NCI-H345 treated with DMSO at 0.1 percent for 48 hours (cell line): ENCODE measurements around the gene ATP6V0A1.
"Not testable (repeated sequence)": the region's sequence is repeated elsewhere in the genome, so short reads cannot be mapped to it uniquely, and the experiment has no call there.

Experiments used
- DNase-seq: peaks from one replicate; lab custom pipeline; 2025; ENCODE audit not compliant: unreplicated experiment; lab: John Stamatoyannopoulos, UW

ATP6V0A1 gene

DNA sequence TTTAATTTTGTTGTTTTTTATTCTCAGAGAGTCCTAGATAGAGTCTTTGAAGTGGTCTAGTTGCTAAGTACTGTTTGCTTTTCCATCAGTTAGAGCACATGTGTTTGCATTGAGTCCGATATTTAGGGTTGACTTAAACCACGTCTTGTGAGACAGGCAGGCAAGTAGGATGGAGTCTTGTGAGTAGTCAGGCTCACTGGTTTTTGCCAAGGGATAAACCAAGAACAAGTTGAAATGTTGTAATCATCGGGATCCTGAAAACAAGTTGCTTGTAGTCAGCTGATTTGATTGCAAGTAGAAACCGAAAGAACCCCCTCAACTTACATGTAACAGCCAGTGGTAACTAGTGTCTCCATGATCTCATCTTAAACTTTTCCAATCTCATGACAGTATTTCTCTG is 17.2 kb downstream of the ATP6V0A1 start:
- DNase-seq: no peak

DNA sequence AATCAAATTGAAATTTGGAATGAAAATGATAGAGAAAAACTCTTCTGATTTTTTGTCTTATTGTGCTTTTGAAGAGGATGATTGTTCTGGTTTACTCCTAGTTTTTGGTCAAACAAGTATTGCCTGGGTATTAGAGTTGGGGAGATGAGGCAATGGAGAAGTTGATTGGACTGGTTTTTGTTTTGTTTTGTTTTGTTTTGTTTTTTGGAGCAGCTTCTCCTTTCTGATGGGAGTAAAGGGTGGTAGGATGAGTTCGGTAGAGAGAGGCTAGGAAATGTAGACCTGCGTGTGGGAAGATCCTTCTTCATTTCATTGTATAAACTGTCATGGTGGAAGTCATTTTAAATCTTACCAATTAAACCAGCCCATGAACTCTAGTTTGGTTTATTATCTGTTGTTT is 17.7 kb downstream of the ATP6V0A1 start:
- DNase-seq: no peak

DNA sequence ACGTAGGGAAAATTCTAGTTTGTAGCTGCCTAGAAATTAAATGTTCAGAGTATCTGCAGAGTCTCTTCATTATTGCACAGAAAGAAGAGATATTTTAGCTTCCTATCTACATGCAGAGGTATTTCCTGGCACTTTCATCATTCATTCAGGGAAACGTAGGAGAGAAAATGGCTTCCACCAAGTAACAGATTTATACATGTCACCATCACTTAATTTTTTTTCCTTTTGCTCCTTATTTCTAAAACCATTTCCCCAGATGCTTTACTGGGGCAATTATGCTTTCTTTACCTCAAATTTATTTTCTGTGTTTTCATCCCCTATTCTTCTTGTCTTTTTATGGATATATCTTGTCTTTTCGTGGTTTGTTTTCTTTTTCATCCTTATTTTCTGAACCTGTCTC is 18.5 kb downstream of the ATP6V0A1 start:
- DNase-seq: no peak

DNA sequence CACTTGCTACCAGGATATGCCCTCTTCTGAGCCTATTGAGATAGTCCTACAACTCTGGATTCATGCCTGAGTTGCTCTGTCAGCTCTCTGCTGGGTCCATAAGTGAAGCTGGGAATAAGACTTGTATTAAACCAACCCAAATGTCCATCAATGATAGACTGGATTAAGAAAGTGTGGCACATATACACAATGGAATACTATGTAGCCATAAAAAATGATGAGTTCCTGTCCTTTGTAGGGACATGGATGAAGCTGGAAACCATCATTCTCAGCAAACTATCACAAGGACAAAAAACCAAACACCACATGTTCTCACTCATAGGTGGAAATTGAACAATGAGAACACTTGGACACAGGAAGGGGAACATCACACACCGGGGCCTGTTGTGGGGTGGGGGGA is 19.1 kb downstream of the ATP6V0A1 start:
- not testable (repeated sequence) for DNase-seq

DNA sequence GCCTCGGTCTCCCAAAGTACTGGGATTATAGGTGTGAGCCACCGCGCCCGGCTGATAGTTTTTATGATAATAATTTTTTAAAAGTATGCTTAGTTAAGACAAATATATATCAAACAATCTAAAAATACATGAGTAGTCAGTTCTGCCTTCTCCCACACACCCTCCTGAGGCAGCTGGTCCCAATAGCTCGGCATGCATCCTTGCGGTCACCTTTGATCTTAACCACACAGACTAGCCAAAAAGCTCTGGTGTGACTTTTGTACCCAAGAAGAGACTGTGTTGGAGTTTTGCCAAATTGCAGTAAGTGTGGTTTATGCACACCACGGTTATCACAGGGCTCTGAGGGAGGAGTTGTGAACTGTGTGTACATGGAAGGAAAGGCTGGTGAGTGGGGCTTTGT is 25.6 kb downstream of the ATP6V0A1 start:
- DNase-seq: no peak

DNA sequence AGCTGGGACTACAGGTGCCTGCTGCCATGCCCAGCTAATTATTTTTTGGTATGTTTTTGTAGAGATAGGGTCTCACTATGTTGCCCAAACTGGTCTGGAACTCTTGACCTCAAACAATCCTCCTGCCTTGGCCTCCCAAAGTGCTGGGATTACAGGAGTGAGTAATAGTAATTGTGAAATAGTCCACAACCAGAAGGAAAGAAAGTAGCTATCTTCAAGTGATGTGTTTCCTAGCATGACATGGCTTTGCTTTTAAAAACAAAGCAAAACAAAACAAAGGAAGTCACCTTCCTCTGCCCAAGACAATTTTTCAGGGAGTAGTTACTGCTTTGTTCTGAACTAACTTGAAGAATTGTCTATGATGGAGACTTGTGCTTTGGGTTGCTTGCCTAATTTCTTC is 27.0 kb downstream of the ATP6V0A1 start:
- DNase-seq: no peak

DNA sequence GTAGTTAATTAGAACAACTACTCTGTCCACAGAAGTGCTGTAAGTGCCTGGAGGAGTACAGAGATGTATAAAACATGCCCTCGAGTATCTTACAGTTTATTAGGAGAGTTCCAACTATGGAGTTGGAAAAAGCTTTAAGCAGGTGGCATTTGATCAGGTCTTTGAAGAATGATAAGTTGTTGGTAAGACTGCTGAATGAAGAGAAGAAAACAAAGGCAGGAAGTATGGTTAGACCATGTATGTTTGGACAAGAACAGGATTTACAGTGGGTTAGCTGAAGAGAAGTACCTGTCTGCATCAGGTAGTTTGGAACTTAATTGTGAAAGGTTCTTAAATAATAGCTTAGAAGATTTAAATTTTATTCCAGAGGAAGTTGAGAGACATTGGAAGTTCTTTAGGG is 29.4 kb downstream of the ATP6V0A1 start:
- no peak for DNase-seq

DNA sequence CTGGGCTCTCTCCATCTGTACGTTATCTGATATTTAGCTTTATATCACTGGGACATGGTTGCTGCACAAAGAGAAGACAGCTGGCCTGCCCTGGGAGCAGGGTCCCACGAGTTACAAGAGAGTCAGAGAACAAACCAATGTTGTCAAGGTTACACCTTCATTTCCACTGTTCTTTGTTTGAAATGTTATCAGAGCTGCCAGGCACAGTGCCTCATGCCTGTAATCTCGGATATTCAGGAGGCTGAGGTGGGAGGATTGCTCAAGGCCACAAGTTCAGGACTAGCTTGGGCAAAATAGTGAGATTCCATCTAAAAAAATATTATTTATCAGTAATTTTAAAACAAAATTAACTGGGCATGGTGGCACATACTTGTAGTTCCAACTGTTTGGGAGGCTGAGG is 34.6 kb downstream of the ATP6V0A1 start:
- DNase-seq: no peak

DNA sequence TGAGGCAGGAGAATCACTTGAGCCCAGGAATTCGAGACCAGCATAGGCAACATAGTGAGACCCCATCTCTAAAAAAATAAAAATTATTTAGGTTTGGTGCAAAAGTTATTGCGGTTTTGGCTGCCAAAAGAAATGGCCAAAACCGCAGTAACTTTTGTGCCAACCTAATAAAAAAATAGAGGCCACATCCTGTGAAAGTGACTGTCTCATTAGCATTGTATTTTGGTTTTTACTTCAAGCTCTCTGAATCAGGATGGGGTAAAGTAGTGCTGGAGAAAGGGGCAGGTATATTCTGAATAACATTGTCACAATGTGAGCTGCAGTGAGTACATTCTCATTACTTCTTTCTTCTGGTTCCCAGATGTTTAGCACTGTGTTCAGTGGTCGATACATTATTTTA is 36.0 kb downstream of the ATP6V0A1 start:
- no peak for DNase-seq

DNA sequence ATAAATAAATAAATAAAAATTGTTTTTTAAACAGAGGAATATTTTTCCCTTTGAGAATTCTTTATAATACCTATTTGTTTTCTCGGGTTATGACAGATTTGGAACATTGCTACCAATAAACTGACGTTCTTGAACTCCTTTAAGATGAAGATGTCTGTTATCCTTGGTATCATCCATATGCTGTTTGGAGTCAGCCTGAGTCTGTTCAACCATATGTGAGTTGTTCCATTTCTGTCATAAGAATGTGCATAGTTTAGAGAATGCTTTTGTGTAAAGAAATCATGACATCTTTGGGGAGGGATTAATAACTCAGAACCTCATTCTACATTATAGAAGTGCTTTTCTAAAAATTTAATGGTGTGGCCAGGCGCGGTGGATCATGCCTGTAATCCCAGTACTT is 40.1 kb downstream of the ATP6V0A1 start:
- no peak for DNase-seq

DNA sequence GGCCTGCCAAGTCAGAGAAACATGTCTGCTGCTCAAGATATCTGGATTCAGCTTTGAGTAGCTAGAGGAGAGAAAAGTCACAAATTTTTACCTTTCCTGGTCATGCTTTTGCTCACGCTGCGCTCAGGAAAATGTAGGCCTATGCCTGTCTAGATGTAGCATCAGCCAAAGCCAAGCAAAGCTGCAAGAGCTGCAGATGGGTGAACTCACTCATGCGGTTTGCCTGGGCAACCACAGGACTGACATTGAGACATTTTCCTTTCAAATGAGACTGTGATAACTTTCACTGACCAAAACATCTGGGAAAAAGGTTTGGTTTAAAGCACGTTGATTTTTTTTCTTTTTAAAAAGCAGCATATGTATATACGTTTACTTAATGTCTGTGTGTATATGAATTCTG is 43.4 kb downstream of the ATP6V0A1 start:
- no peak for DNase-seq

DNA sequence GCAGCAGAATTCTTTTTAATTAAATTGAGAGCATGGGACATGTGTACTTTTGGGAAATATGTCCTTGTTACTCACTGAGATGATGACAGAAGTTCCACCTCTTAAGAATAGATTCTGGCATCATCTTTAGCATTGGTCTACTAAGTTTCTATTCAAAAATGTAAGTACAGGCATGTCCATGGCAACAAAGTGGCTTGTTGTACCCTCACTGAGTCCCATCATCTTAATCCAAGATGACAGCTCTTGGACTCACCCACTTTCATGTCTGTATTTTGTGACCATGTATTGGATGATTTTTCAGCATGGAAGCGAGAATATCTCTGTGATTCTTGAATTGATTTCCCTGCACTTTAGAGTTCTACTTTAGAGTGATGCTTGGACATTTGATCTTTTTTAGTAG is 44.2 kb downstream of the ATP6V0A1 start:
- DNase-seq: no peak

DNA sequence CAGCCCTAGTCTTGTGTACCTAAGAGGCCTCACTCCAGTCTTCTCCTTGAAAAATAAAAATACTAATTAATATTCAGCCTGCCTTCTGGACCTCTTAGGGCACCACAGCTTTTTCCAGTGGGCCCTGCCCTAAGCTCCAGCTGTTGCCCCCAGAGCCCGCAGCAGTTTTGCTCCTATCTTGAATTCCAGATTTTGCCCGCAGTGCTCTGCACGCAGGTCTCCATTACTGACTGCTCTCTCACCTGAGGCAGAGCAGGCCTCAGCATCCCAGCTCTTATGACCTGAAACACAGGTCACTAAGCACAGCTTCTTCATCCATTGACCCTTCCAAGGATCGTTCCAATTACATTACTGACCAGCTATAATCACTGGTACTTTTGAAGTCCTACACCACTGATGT is 49.0 kb downstream of the ATP6V0A1 start:
- no peak for DNase-seq

DNA sequence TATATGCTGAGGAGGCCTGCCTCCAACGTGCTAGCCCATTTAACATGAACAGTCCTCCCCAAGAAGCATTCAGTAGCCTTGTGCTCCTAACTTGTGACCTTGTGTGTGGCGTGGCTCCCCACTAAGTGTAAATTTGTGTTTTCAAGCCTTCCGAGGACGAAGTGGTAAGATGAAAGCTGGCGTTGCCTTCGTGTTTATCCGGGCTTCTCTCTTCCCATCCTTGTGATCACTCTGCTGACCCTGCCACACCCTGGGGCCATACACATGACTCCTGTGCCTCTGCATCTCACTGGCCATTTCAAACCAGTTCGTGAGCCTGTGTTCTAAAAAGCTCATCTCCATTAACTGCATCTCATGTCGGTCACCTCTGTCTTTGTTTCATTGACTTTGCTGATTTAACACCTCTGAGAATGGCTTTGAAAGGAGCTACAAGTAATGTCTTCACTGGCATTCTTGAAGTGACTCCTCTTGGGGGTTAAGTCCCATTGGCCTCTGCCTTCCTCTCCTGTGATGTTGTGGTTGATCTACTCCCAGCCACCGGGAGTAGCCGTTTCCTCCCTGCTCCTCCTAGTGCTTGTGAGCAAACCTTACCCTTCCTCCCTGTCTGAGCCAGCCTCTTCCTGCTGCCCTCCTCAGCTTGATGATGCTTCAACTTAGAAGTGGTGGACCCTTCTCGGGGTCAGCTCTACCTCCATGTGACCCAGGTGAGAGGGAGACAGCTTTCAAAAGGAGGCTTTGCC is 49.9 kb downstream of the ATP6V0A1 start:
- no peak for DNase-seq

DNA sequence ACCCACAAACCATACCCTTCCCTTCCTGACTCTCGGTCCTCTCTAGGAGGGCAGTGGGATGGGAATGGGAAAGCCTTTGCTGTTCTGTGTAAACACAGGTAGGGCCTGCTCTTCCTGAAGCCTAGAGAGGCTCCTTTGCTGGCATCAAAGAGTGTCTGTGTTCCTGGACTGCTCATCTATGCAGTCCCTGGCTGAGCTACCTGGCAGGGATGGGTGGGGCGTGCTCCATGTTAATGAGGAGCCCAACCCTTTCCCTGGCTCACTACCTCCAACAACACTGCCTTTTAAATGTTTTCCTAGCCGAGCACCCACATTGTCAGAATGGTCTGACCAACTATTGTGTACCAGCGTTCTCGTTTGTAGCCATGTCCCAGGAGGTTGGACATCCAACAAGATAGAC is 50.7 kb downstream of the ATP6V0A1 start:
- no peak for DNase-seq

DNA sequence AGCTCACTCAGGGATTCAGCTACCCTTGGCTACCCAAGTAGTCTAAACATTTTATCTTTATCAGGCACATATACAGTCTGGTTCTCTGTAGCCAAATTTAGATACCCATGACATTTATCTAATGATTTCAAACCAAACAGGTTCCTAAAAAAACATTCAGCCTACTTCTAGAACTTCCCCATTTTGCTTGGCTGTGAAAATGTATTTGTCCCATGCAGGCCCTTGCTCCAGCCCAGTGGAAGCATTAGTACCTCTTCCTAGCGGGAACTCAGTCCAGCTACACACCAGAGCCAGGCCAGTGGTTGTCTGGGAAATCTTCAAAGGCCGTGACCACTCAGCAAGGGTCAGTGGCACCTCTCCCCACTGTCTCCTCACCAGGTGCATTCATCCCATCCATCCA is 51.2 kb downstream of the ATP6V0A1 start:
- DNase-seq: no peak

DNA sequence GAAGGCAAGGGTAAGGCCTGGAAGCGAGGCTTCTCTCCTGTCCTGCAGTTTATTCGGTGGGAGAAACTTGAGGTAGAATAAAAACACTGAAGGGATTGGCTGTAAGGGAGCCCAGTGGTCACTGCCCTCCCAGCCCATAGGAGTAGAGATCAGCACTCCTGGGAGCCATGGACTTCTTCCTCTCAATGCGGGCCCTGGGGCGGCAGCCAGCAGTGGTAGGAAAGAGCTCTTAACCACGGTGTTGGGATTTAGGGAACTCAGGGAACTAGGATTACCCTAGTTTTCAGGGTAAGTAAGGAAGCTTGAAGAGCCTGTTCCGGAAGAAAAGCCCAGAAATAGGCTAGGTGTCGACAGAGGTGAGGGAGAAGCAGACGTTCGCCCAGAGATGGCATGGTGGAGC is 53.6 kb downstream of the ATP6V0A1 start:
- no peak for DNase-seq

DNA sequence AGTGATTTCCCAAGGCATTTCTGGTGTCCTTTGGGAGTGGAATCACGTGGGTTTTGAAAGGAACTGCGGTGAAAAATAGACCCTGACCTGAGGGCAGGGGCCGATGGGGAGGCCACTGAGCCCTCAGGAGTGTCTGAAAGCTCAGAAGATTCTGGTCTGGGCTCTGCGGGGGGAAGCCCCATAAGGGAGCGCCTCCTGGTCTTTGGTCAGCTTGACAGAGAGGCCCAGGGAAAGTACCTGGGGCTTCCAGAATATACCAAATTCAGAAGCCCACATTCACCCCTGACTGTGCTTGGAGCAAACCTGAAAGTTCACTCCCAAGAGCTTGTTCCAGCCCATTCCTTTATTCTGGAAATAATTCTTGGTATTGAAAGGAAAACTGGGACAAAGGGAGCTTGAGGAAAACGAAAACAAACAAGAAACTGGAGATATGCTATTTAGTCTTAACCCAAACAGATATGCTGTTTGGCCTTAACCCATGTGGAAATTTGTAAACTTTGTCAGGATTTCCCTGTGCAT is 54.1 kb downstream of the ATP6V0A1 start:
- DNase-seq: no peak

DNA sequence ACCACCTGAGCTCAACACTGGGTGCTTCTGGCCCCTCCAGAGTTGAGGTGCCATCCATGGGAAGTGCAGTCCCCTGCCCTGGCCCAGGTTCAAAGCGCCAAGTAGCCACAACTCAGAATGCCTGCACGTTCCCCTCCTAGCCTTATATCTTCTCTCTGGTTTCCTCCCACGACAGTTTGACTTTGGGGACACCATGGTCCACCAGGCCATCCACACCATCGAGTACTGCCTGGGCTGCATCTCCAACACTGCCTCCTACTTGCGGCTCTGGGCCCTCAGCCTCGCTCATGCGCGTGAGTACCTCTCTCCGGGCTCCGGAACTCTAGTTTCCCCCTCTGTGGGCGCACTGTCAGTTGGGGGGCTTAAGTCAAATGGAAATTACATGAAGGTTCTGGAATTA is 55.0 kb downstream of the ATP6V0A1 start:
- no peak for DNase-seq

DNA sequence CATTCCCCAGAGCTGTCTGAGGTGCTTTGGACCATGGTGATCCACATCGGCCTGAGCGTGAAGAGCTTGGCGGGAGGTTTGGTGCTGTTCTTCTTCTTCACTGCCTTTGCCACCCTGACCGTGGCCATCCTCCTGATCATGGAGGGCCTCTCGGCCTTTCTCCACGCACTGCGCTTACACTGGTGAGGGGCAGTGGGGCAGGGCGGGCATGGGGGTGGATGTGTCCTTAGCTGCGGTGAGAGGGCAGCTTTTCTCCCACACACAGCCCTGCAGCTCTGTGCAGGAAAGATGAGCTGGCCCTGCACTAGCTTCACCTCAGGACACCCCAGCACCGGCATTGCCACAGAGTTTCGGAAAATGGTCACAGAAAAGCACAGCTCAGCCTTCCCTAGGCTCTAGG is 55.6 kb downstream of the ATP6V0A1 start:
- DNase-seq: no peak

DNA sequence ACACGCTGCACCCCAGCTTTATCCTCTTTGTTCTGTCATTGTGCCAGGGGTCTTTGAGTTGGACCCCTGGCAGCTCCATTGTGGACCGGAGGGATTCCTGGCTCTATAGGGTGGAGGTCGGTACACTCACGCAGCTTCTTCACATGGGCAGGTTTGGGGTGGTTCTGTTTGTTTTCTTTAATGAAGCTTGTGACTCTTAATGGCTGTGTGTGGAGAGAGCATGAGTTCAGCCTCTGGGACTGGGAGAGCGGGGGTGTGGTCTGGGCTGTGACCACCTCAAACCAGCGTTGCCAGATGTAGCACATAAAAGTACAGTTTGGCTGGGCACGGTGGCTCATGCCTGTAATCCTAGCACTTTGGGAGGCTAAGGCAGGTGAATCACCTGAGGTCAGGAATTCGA is 56.2 kb downstream of the ATP6V0A1 start:
- no peak for DNase-seq

DNA sequence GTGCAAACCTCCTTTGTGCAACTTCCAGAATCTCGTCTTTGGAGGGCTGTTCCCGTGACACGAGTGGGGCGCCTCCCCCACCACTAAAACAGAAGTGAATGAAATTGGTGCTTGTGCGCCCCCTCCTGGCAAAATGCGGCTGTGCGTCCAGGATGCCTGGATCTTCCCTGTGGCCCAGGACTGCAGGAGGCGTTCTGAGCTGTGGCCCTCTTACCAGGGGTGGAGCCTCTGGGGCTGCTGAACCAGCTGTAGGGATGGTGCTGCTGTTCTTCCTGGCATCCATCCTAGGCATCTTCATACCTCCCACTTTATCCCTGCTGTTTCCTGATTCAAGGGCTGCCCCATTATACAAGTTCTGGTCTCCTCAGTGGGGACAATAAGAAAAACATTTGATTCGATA is 58.8 kb downstream of the ATP6V0A1 start:
- DNase-seq: no peak

DNA sequence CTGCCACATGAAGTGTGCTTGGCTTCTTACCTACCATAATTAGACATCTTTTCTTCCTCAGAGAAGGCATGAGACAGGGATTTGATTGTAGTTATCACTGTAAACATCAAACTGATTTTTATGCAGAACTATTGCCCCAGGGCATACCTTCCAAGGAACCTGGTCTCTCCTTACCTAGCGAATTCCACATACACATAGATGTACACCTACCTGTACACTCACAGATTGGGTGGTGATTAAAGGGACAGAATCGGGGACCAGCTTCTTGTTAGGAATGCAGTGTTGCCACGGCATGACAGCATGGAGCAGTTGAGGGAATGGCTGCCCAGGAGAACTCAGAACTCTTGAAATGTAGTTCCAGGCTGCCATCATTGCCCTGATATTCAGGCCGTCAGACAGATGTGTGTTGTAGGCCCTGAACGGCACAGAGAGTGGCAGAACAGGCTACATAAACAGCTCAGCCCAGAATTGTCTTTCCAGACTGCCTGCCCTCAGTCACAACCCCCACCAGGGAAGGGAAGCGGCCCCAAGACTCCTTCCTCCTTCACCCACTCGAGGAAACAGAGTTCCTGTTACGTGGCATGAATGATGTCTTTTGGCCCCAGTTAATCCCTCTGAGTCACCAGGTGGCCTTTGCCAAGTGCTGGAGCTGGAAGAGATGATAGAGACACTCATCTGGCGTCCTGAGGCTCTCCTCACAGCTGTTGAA is 59.5 kb downstream of the ATP6V0A1 start:
- DNase-seq: no peak
